GM23338 (cell line): ENCODE results near the gene COL8A1.

ENCODE experiments used
- CREB1 ChIP-seq: fragments of 250-450 bp; sonication (Bioruptor Pico); IDR thresholded peaks from 2 replicates; pipeline ENCODE4 v1.5.0; 2020; ENCODE audit warnings: low read depth, mild to moderate bottlenecking, moderate library complexity
- EZH2 ChIP-seq: fragments of 200-600 bp; sonication (generic); IDR thresholded peaks from one replicate; pipeline ENCODE4 v1.8.0; 2017; ENCODE audit warnings: antibody characterized with exemption, mild to moderate bottlenecking, low read depth; ENCODE audit not compliant: unreplicated experiment
- EZH2phosphoT487 ChIP-seq: fragments of 200-600 bp; sonication (generic); IDR thresholded peaks from one replicate; pipeline ENCODE4 v1.8.1; 2018; ENCODE audit warnings: antibody characterized with exemption; ENCODE audit not compliant: unreplicated experiment
- JUNB ChIP-seq: IDR thresholded peaks from one replicate; pipeline ENCODE4 v1.6.1; 2016; ENCODE audit warnings: antibody characterized with exemption; ENCODE audit not compliant: unreplicated experiment
- POLR2AphosphoS5 ChIP-seq: IDR thresholded peaks from 2 replicates; pipeline ENCODE4 v1.6.1; 2016; ENCODE audit warnings: antibody characterized with exemption, low read depth
- REST ChIP-seq: IDR thresholded peaks from one replicate; pipeline ENCODE4 v1.6.1; 2018; ENCODE audit warnings: antibody characterized with exemption; ENCODE audit not compliant: unreplicated experiment
- ZNF331 ChIP-seq: fragments of 250-450 bp; sonication (Bioruptor Pico); IDR thresholded peaks from 2 replicates; pipeline ENCODE4 v1.5.0; 2020; ENCODE audit warnings: low read depth, mild to moderate bottlenecking, moderate library complexity
- TF ChIP-seq, protein P1 (sequence below), 2 experiments: fragments of 200-600 bp in 1 of 2; sonication (generic) in 1 of 2; conservative IDR thresholded peaks; 2 replicates each; pipeline versions ENCODE4 v1.5.1 to v1.6.1; 2016 to 2017; ENCODE audit warnings: antibody characterized with exemption in 2 of 2, low read depth in 2 of 2, mild to moderate bottlenecking in 2 of 2, moderate library complexity in 1 of 2

- TF ChIP-seq POLR2AphosphoS5, result no peak
- TF ChIP-seq, protein P1, sequence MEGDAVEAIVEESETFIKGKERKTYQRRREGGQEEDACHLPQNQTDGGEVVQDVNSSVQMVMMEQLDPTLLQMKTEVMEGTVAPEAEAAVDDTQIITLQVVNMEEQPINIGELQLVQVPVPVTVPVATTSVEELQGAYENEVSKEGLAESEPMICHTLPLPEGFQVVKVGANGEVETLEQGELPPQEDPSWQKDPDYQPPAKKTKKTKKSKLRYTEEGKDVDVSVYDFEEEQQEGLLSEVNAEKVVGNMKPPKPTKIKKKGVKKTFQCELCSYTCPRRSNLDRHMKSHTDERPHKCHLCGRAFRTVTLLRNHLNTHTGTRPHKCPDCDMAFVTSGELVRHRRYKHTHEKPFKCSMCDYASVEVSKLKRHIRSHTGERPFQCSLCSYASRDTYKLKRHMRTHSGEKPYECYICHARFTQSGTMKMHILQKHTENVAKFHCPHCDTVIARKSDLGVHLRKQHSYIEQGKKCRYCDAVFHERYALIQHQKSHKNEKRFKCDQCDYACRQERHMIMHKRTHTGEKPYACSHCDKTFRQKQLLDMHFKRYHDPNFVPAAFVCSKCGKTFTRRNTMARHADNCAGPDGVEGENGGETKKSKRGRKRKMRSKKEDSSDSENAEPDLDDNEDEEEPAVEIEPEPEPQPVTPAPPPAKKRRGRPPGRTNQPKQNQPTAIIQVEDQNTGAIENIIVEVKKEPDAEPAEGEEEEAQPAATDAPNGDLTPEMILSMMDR (conservative IDR thresholded peaks at IDR 0.05; ENCODE audit: low read depth in 2 of 2), result no peak
- TF ChIP-seq EZH2, result no peak
- TF ChIP-seq EZH2phosphoT487, result no peak
- TF ChIP-seq REST, result no peak
- TF ChIP-seq CREB1 (CRISPR knock-in tag), result no peak
- no peak for TF ChIP-seq JUNB
- TF ChIP-seq ZNF331 (CRISPR knock-in tag), result no peak
Measured at GRCh38 chr3:99625643-99626416, 12.6 kb upstream of the COL8A1 start.
